C1 segment of cervical spinal cord (tissue), 14 donors: ENCODE data around the gene CFAP68.

Source experiments
- DNase-seq, 14 donors: peaks; one replicate each; lab custom pipeline; 2025; lab: John Stamatoyannopoulos, UW

Gene CFAP68

GRCh38 chr11:111878849-111879636 lies at the start of gene CFAP68, which contains the start of gene FDXACB1:
Gene CFAP68, plus strand, starts transcription at chr11:111879541. Its CDS starts 20 bp downstream, at chr11:111879561.
Gene FDXACB1, minus strand, starts transcription at chr11:111879165. Its CDS starts 33 bp downstream, at chr11:111879132.
- peak; percentile 79 to 99 (median 94) for DNase-seq

- DNase-seq, result no peak
Observed at GRCh38 chr11:111833524-111833923, 45.8 kb upstream of the CFAP68 start.

- no peak for DNase-seq
Observed at GRCh38 chr11:111834432-111835163, 44.7 kb upstream of the CFAP68 start.

- no peak for DNase-seq
Observed at GRCh38 chr11:111835665-111836064, 43.7 kb upstream of the CFAP68 start.

- DNase-seq, result no peak
Observed at GRCh38 chr11:111836162-111836561, 43.2 kb upstream of the CFAP68 start.

GRCh38 chr11:111836721-111837120 lies 42.6 kb upstream of the CFAP68 start:
- DNase-seq, result no peak

GRCh38 chr11:111837366-111837891 lies 41.9 kb upstream of the CFAP68 start:
- DNase-seq, result no peak

GRCh38 chr11:111838054-111838453 lies 41.3 kb upstream of the CFAP68 start:
- DNase-seq, result no peak

- DNase-seq, result no peak
Observed at GRCh38 chr11:111840143-111840542, 39.2 kb upstream of the CFAP68 start.

GRCh38 chr11:111841370-111842053 lies 37.8 kb upstream of the CFAP68 start:
- DNase-seq, result peak in 13 of 14 donors; percentile 2 to 70 (median 53)

GRCh38 chr11:111843661-111844060 lies 35.7 kb upstream of the CFAP68 start:
- DNase-seq, result no peak

- DNase-seq, result no peak
Observed at GRCh38 chr11:111845276-111846028, 33.9 kb upstream of the CFAP68 start.

- no peak for DNase-seq
Observed at GRCh38 chr11:111846063-111846462, 33.3 kb upstream of the CFAP68 start.

GRCh38 chr11:111846636-111847035 lies 32.7 kb upstream of the CFAP68 start:
- no peak for DNase-seq

GRCh38 chr11:111849631-111850030 lies 29.7 kb upstream of the CFAP68 start:
- no peak for DNase-seq

- no peak for DNase-seq
Observed at GRCh38 chr11:111851067-111851466, 28.3 kb upstream of the CFAP68 start.

- DNase-seq, result no peak
Observed at GRCh38 chr11:111851636-111852035, 27.7 kb upstream of the CFAP68 start.

- DNase-seq, result no peak
Observed at GRCh38 chr11:111852103-111852502, 27.2 kb upstream of the CFAP68 start.

GRCh38 chr11:111855506-111855905 lies 23.8 kb upstream of the CFAP68 start:
- no peak for DNase-seq

GRCh38 chr11:111860257-111860656 lies 19.1 kb upstream of the CFAP68 start:
- no peak for DNase-seq

GRCh38 chr11:111870113-111870512 lies 9.2 kb upstream of the CFAP68 start:
- DNase-seq, result no peak
